GM12878 (cell line): Measurements from ENCODE around the gene EXOC4. TPM values are rescaled to one million over a fixed set of nuclear protein-coding genes. Genes with fewer than 3 reads are reported as not detected.

ENCODE experiments used
- ATAC-seq: fragments of 200-7000 bp; cut with Tn5 transposase; 3 replicates; pipeline ENCODE4 v1.9.1; 2020; ENCODE audit warnings: mild to moderate bottlenecking, moderate library complexity
- BruUV-seq: library from RNA; stranded (reverse); fragments of 400-500 nt; replicated peaks from 2 replicates; lab custom pipeline; 2021; lab: Mats Ljungman, UMichigan
- CTCF ChIA-PET: fragments of 300-600 bp; sonication (Branson Sonifier 250); formaldehyde crosslinking; extraction: SDS; loops from one replicate; lab custom pipeline; 2021; ENCODE audit warnings: inconsistent platforms; lab: Yijun Ruan, JAX
- POLR2A ChIA-PET: fragments of 350-600 bp; formaldehyde crosslinking; extraction: SDS; loops from one replicate; lab custom pipeline; 2021; ENCODE audit warnings: inconsistent platforms; lab: Charles Lee
- RAD21 ChIA-PET: fragments of 300-600 bp; sonication (Branson Sonifier 250); formaldehyde crosslinking; loops from one replicate; lab custom pipeline; 2023; ENCODE audit warnings: antibody characterized with exemption; ENCODE audit not compliant: unreplicated experiment; lab: Charles Lee
- SMC1A ChIA-PET: fragments of 300-600 bp; sonication (Branson Sonifier 250); formaldehyde crosslinking; loops from one replicate; lab custom pipeline; 2023; ENCODE audit not compliant: unreplicated experiment, uncharacterized antibody; lab: Charles Lee
- DNase-seq: peaks from one replicate; pipeline ENCODE4 v3.0.0-alpha.2; 2011; ENCODE audit warnings: low read depth, low spot score
- FAIRE-seq: peaks from 3 replicates; lab custom pipeline; 2011; peaks lifted over from hg19 to GRCh38; lab: Jason Lieb, UNC
- H2AFZ ChIP-seq: 2 replicates; pipeline ENCODE4 v1.6.0; 2011; ENCODE audit warnings: low read depth, low read length, control low read depth; ENCODE audit not compliant: control insufficient read depth
- H3K27ac ChIP-seq: 2 replicates; pipeline ENCODE4 v1.5.1; 2011; ENCODE audit warnings: control low read depth; ENCODE audit not compliant: control insufficient read depth, insufficient read depth
- H3K27me3 ChIP-seq, 2 experiments: replicated peaks in 1 of 2; 2 replicates each; pipeline versions ENCODE4 v1.6.0 to v1.6.1; 2011; ENCODE audit warnings: low read length in 1 of 2; ENCODE audit not compliant: control insufficient read depth in 2 of 2, insufficient read depth in 2 of 2
- H3K36me3 ChIP-seq, 2 experiments: 2 replicates each; pipeline ENCODE4 v1.5.1; 2011; ENCODE audit warnings: low read length in 1 of 2; ENCODE audit not compliant: control insufficient read depth in 2 of 2, insufficient read depth in 2 of 2
- H3K4me1 ChIP-seq: 2 replicates; pipeline ENCODE4 v1.6.1; 2011; ENCODE audit warnings: mild to moderate bottlenecking, low read length, moderate library complexity, mixed read lengths; ENCODE audit not compliant: control insufficient read depth, insufficient read depth
- H3K4me2 ChIP-seq: 2 replicates; pipeline ENCODE4 v1.6.0; 2011; ENCODE audit warnings: control low read depth; ENCODE audit not compliant: control insufficient read depth, insufficient read depth
- H3K4me3 ChIP-seq: fragments of 200-600 bp; sonication (generic); 2 replicates; pipeline ENCODE4 v1.5.1; 2016
- H3K79me2 ChIP-seq: 2 replicates; pipeline ENCODE4 v1.6.0; 2011; ENCODE audit warnings: low read length; ENCODE audit not compliant: control insufficient read depth, insufficient read depth
- H3K9ac ChIP-seq: 2 replicates; pipeline ENCODE4 v1.8.0; 2011; ENCODE audit warnings: low read length, control low read depth, mixed read lengths; ENCODE audit not compliant: control insufficient read depth, insufficient read depth
- H3K9me3 ChIP-seq: replicated peaks from 3 replicates; pipeline ENCODE4 v1.5.1; 2011; ENCODE audit warnings: mild to moderate bottlenecking, low read length; ENCODE audit not compliant: control insufficient read depth, insufficient read depth
- H4K20me1 ChIP-seq: 2 replicates; pipeline ENCODE4 v1.6.0; 2011; ENCODE audit not compliant: control insufficient read depth, insufficient read depth
- ASH2L ChIP-seq: fragments of 300-600, 200-600 bp; sonication (generic); IDR thresholded peaks from 2 replicates; pipeline ENCODE4 v1.6.1; 2017; ENCODE audit warnings: low read depth, mild to moderate bottlenecking, borderline replicate concordance
- GATAD2B ChIP-seq: fragments of 450-650 bp; conservative IDR thresholded peaks from 2 replicates; pipeline ENCODE4 v1.6.1; 2017; ENCODE audit warnings: low read depth, mild to moderate bottlenecking, moderate library complexity
- HDAC2 ChIP-seq: fragments of 200-600 bp; sonication (generic); IDR thresholded peaks from 2 replicates; pipeline ENCODE4 v1.6.1; 2017
- HDGF ChIP-seq: fragments of 450-650 bp; IDR thresholded peaks from 2 replicates; pipeline ENCODE4 v1.6.1; 2016; ENCODE audit warnings: antibody characterized with exemption
- MTA3 ChIP-seq: IDR thresholded peaks from 2 replicates; pipeline ENCODE4 v1.6.1; 2012; ENCODE audit warnings: low read length, inconsistent platforms, borderline replicate concordance
- NFYA ChIP-seq: IDR thresholded peaks from 2 replicates; pipeline ENCODE4 v1.6.1; 2011; ENCODE audit warnings: low read depth, mild to moderate bottlenecking, low read length, improper control_type of control experiment, borderline replicate concordance
- POLR2A ChIP-seq: IDR thresholded peaks from 2 replicates; pipeline ENCODE4 v1.6.1; 2011; ENCODE audit warnings: low read depth, mild to moderate bottlenecking, low read length
- YY1 ChIP-seq: IDR thresholded peaks from 2 replicates; pipeline ENCODE4 v1.6.1; 2011; ENCODE audit warnings: low read depth, mild to moderate bottlenecking, low read length
- ZNF217 ChIP-seq: fragments of 450-650 bp; IDR thresholded peaks from 2 replicates; pipeline ENCODE4 v1.6.1; 2017; ENCODE audit warnings: antibody characterized with exemption, mild to moderate bottlenecking
- WGBS: methylation state at CpG from one replicate; pipeline ENCODE4 v1.1.6; 2016; ENCODE audit warnings: low lambda C conversion rate; ENCODE audit not compliant: insufficient replicate concordance, insufficient coverage; ENCODE audit errors: missing lambda C conversion rate; 5-methylcytosine and 5-hydroxymethylcytosine counted together
- in situ Hi-C: fragments of 300-500 bp; cut with MboI; formaldehyde crosslinking; loops from 9 replicates; pipeline ENCODE4 v1.14.3; 2018; ENCODE audit warnings: mixed read lengths
- intact Hi-C: fragments of 100-400 bp; cut with micrococcal nuclease; formaldehyde crosslinking; loops from one replicate; pipeline ENCODE4 v1.14.2; 2022; ENCODE audit not compliant: unreplicated experiment
- polyA plus RNA-seq, 11 experiments: library from polyadenylated mRNA; depleted of rRNA in 4 of 11; unstranded in 6 of 11; stranded (reverse) in 5 of 11; fragments of >200 nt; fragmentation: Nextera tagmentation in 4 of 11; fragmentation: Illumina TruSeq in 1 of 11; extraction: Ambion mirVana in 4 of 11; extraction: Trizol in 1 of 11; gene quantifications; 1 replicate in 1 of 11; 2 replicates in 10 of 11; pipeline versions ENCODE4 v1.2.1 to v1.2.3, GENCODE V29; 2011 to 2016; ENCODE audit warnings: inconsistent platforms in 2 of 11, missing spikeins in 2 of 11, low read depth in 1 of 11
- total RNA-seq, 4 experiments: library from RNA; depleted of rRNA in 3 of 4; stranded (reverse); fragments of >200 nt in 3 of 4; fragmentation: Illumina TruSeq in 1 of 4; extraction: Trizol in 1 of 4; gene quantifications; 2 replicates each; pipeline versions ENCODE4 v1.2.1 to v1.2.3, GENCODE V29; 2013 to 2021
- TF ChIP-seq, protein P1 (sequence below): IDR thresholded peaks from 2 replicates; pipeline ENCODE4 v1.6.1; 2011; ENCODE audit warnings: low read depth, low read length, improper control_type of control experiment, borderline replicate concordance
- TF ChIP-seq, protein P2 (sequence below): fragments of 450-650 bp; IDR thresholded peaks from 2 replicates; pipeline ENCODE4 v1.6.1; 2014; ENCODE audit warnings: mild to moderate bottlenecking
- TF ChIP-seq, protein P3 (sequence below): fragments of 450-650 bp; IDR thresholded peaks from 2 replicates; pipeline ENCODE4 v1.6.1; 2017; ENCODE audit warnings: mild to moderate bottlenecking, moderate library complexity
- TF ChIP-seq, protein P4 (sequence below): IDR thresholded peaks from 2 replicates; pipeline ENCODE4 v1.6.1; 2012; ENCODE audit warnings: mild to moderate bottlenecking, low read depth, low read length
- TF ChIP-seq, protein P5 (sequence below): IDR thresholded peaks from 2 replicates; pipeline ENCODE4 v1.6.1; 2011; ENCODE audit warnings: low read depth, mild to moderate bottlenecking, low read length, moderate library complexity, borderline replicate concordance; ENCODE audit errors: extremely low read depth

The EXOC4 gene
- total and polyA plus RNA-seq, 10 of the 15 experiments (the other 5 are each of a cell fraction or from before 2014, with no cell fraction given) = 13.2 to 44.5 (median 29.6) TPM

DNA sequence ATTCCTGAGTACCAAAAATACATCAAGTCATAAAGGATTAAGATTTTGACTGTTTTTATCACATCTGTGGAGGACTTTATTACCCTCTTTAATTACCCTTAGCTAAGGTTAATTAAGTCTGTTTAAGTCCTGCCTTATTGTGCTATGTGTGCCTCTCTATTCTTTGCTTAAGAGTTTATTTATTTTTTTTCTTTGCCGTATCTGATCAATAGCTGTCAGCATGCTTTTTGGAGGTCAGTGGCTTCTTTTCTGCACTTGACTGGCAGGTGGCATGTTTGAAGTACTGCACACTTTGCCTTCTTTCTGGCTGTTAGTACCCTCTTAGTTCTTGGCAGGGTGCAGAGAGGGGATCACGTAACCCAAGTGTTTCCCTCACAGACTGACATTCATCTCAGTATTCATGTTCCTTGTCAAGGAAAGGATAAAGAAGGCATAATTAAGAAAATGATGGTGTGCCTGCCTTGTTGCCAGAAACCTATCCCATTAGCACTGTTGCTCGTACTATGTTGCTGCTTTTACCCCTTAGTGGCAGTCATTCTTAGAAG lies 225.8 kb downstream of the EXOC4 start:
- ATAC-seq (no peak), DNase-seq (no peak), FAIRE-seq (no peak)
- ChIA-PET RAD21 (no interaction called here), CTCF (no interaction called here), SMC1A (interaction anchor here (0.7 to 1.3 kb wide), 2 partner anchors 12 to 43 kb away, joined by 3 to 4 read pairs; no protein-coding TSS in a partner anchor), POLR2A (no interaction called here)
- no peaks in the 10 kb centered on the region for H3K79me2 ChIP-seq
- WGBS = 68% methylated on average over 3 of the region's 3 CpGs
- no TSS peak for BruUV-seq
- H3K9me3 ChIP-seq = no peaks in the 10 kb centered on the region
- intact Hi-C loops (no loop called here), in situ Hi-C loops (no loop called here)
- no peak overlapping the region for H2AFZ ChIP-seq
- no peak overlapping the region for H3K27ac ChIP-seq
- no peaks in the 10 kb centered on the region for H4K20me1 ChIP-seq
- H3K4me1 ChIP-seq = no peaks in the 10 kb centered on the region
- no peak overlapping the region for H3K9ac ChIP-seq
- TF ChIP-seq, protein P1, sequence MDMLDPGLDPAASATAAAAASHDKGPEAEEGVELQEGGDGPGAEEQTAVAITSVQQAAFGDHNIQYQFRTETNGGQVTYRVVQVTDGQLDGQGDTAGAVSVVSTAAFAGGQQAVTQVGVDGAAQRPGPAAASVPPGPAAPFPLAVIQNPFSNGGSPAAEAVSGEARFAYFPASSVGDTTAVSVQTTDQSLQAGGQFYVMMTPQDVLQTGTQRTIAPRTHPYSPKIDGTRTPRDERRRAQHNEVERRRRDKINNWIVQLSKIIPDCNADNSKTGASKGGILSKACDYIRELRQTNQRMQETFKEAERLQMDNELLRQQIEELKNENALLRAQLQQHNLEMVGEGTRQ = no peak
- TF ChIP-seq POLR2A = no peak
- TF ChIP-seq ZNF217 = no peak
- TF ChIP-seq, protein P2, sequence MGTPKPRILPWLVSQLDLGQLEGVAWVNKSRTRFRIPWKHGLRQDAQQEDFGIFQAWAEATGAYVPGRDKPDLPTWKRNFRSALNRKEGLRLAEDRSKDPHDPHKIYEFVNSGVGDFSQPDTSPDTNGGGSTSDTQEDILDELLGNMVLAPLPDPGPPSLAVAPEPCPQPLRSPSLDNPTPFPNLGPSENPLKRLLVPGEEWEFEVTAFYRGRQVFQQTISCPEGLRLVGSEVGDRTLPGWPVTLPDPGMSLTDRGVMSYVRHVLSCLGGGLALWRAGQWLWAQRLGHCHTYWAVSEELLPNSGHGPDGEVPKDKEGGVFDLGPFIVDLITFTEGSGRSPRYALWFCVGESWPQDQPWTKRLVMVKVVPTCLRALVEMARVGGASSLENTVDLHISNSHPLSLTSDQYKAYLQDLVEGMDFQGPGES = no peak
- TF ChIP-seq NFYA = no peak
- no peak for TF ChIP-seq MTA3
- no peak for TF ChIP-seq HDGF
- TF ChIP-seq, protein P3, sequence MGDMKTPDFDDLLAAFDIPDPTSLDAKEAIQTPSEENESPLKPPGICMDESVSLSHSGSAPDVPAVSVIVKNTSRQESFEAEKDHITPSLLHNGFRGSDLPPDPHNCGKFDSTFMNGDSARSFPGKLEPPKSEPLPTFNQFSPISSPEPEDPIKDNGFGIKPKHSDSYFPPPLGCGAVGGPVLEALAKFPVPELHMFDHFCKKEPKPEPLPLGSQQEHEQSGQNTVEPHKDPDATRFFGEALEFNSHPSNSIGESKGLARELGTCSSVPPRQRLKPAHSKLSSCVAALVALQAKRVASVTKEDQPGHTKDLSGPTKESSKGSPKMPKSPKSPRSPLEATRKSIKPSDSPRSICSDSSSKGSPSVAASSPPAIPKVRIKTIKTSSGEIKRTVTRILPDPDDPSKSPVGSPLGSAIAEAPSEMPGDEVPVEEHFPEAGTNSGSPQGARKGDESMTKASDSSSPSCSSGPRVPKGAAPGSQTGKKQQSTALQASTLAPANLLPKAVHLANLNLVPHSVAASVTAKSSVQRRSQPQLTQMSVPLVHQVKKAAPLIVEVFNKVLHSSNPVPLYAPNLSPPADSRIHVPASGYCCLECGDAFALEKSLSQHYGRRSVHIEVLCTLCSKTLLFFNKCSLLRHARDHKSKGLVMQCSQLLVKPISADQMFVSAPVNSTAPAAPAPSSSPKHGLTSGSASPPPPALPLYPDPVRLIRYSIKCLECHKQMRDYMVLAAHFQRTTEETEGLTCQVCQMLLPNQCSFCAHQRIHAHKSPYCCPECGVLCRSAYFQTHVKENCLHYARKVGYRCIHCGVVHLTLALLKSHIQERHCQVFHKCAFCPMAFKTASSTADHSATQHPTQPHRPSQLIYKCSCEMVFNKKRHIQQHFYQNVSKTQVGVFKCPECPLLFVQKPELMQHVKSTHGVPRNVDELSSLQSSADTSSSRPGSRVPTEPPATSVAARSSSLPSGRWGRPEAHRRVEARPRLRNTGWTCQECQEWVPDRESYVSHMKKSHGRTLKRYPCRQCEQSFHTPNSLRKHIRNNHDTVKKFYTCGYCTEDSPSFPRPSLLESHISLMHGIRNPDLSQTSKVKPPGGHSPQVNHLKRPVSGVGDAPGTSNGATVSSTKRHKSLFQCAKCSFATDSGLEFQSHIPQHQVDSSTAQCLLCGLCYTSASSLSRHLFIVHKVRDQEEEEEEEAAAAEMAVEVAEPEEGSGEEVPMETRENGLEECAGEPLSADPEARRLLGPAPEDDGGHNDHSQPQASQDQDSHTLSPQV = no peak
- TF ChIP-seq, protein P4, sequence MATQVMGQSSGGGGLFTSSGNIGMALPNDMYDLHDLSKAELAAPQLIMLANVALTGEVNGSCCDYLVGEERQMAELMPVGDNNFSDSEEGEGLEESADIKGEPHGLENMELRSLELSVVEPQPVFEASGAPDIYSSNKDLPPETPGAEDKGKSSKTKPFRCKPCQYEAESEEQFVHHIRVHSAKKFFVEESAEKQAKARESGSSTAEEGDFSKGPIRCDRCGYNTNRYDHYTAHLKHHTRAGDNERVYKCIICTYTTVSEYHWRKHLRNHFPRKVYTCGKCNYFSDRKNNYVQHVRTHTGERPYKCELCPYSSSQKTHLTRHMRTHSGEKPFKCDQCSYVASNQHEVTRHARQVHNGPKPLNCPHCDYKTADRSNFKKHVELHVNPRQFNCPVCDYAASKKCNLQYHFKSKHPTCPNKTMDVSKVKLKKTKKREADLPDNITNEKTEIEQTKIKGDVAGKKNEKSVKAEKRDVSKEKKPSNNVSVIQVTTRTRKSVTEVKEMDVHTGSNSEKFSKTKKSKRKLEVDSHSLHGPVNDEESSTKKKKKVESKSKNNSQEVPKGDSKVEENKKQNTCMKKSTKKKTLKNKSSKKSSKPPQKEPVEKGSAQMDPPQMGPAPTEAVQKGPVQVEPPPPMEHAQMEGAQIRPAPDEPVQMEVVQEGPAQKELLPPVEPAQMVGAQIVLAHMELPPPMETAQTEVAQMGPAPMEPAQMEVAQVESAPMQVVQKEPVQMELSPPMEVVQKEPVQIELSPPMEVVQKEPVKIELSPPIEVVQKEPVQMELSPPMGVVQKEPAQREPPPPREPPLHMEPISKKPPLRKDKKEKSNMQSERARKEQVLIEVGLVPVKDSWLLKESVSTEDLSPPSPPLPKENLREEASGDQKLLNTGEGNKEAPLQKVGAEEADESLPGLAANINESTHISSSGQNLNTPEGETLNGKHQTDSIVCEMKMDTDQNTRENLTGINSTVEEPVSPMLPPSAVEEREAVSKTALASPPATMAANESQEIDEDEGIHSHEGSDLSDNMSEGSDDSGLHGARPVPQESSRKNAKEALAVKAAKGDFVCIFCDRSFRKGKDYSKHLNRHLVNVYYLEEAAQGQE = no peak
- TF ChIP-seq GATAD2B = no peak
- no peak for TF ChIP-seq HDAC2
- TF ChIP-seq, protein P5, sequence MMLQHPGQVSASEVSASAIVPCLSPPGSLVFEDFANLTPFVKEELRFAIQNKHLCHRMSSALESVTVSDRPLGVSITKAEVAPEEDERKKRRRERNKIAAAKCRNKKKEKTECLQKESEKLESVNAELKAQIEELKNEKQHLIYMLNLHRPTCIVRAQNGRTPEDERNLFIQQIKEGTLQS = no peak
- no peak for TF ChIP-seq ASH2L
- TF ChIP-seq YY1 = no peak
- peaks cover 0 to 3% of the 10 kb centered on the region in 2 experiments; a peak in 1 of 4 replicates for H3K36me3 ChIP-seq
- no peak overlapping the region for H3K4me2 ChIP-seq
- H3K27me3 ChIP-seq = no peaks in the 10 kb centered on the region
- no peak overlapping the region for H3K4me3 ChIP-seq
